ENCODE measurements around the gene C1D.

Gene C1D

GRCh38 chr2:68100189-68100588 is 37.4 kb upstream of the C1D start:
- TF ChIP-seq, protein P1, sequence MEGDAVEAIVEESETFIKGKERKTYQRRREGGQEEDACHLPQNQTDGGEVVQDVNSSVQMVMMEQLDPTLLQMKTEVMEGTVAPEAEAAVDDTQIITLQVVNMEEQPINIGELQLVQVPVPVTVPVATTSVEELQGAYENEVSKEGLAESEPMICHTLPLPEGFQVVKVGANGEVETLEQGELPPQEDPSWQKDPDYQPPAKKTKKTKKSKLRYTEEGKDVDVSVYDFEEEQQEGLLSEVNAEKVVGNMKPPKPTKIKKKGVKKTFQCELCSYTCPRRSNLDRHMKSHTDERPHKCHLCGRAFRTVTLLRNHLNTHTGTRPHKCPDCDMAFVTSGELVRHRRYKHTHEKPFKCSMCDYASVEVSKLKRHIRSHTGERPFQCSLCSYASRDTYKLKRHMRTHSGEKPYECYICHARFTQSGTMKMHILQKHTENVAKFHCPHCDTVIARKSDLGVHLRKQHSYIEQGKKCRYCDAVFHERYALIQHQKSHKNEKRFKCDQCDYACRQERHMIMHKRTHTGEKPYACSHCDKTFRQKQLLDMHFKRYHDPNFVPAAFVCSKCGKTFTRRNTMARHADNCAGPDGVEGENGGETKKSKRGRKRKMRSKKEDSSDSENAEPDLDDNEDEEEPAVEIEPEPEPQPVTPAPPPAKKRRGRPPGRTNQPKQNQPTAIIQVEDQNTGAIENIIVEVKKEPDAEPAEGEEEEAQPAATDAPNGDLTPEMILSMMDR (conservative IDR thresholded peaks at IDR 0.05), result no peak
- no peak overlapping the region for H3K27ac ChIP-seq

- no peak overlapping the region for H3K27ac ChIP-seq
- TF ChIP-seq, protein P1 (conservative IDR thresholded peaks at IDR 0.05), result no peak
Observed at GRCh38 chr2:68099260-68099659, 36.5 kb upstream of the C1D start.

DNA sequence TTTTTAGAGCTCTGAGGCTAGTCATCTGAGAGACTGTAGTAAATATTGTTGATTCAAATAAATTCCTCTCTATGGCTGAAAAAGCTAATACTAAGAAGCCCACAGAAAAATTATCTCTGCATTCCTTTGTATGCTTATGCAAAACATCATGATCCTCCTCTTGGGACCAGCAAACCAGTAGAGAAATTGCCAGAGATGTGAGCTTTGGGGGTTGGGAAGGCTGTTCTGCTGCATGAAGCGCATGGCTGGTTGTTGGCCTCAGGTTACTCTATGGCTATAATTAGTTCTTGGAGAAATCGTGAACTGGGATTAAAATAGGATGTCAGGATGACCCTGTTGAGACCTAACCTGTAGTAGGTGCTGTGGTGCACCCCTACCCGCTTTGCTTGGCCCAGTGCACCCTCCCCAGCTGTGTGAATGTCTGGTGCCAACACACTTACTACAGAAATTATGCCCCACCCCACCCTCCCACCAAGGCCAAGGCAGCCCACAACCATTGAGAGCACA is 35.5 kb upstream of the C1D start:
- no peak overlapping the region for H3K27ac ChIP-seq
- TF ChIP-seq, protein P1 (conservative IDR thresholded peaks at IDR 0.05), result no peak

- no peak overlapping the region for H3K27ac ChIP-seq
- TF ChIP-seq, protein P1 (conservative IDR thresholded peaks at IDR 0.05), result no peak
Observed at GRCh38 chr2:68094111-68094510, 31.3 kb upstream of the C1D start.

GRCh38 chr2:68093634-68094033 is 30.8 kb upstream of the C1D start:
- no peak overlapping the region for H3K27ac ChIP-seq
- TF ChIP-seq, protein P1 (conservative IDR thresholded peaks at IDR 0.05), result no peak

- H3K27ac ChIP-seq, result no peak overlapping the region
- TF ChIP-seq, protein P1 (conservative IDR thresholded peaks at IDR 0.05), result no peak
Observed at GRCh38 chr2:68091439-68092034, 28.7 kb upstream of the C1D start.

GRCh38 chr2:68089961-68090360 is 27.2 kb upstream of the C1D start:
- no peak overlapping the region for H3K27ac ChIP-seq
- TF ChIP-seq, protein P1 (conservative IDR thresholded peaks at IDR 0.05), result no peak

Data from VCaP (cell line).